NB4 (cell line): Measurements from ENCODE around the gene ZNF598.

ENCODE experiments used
- MYC ChIP-seq: IDR thresholded peaks from 2 replicates; pipeline ENCODE4 v1.6.1; 2011; ENCODE audit warnings: low read depth, low read length
- POLR2A ChIP-seq: IDR thresholded peaks from 2 replicates; pipeline ENCODE4 v1.6.1; 2011; ENCODE audit warnings: mild to moderate bottlenecking; ENCODE audit not compliant: insufficient read length; ENCODE audit errors: extremely low read depth
- TF ChIP-seq, protein P1 (sequence below): IDR thresholded peaks from one replicate; pipeline ENCODE4 v1.5.1; 2012; ENCODE audit warnings: low read depth, low read length

DNA sequence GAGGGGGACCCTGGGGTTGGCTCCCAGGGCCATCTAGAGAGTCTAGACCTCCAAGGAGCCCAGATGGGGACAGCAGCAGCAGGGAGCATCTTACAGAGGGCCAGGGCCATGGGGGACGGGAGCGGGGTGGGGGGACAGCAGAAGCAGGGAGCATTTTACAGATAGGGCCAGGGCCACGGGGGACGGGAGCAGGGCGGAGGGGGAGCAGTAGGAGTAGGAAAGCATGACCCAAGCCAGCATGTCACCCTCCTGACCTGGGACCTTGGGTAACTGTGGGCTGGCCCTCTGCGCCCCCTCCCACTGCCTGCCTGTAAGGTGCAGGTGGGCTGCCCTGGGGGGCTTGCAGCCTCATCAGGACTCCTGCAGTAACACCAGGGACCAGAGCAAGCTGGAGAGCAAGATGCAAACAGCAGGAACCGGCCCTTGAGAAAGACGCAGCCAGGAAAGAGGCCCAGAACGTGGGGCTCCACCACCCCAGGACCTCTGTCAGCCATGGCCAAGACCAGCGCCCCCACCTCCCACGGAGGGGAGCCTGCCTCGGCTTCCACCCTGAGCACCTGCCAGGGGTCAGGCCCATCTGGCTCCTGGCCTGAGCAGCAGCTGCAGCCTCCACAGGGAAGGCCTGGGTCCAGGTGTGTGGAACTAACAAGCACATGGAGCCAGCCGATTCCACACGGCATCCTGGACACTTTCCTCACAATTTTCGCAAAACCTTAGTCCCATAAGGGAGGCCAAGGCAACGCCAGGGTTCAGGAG is 2.4 kb downstream of the ZNF598 start:
- TF ChIP-seq, protein P1, sequence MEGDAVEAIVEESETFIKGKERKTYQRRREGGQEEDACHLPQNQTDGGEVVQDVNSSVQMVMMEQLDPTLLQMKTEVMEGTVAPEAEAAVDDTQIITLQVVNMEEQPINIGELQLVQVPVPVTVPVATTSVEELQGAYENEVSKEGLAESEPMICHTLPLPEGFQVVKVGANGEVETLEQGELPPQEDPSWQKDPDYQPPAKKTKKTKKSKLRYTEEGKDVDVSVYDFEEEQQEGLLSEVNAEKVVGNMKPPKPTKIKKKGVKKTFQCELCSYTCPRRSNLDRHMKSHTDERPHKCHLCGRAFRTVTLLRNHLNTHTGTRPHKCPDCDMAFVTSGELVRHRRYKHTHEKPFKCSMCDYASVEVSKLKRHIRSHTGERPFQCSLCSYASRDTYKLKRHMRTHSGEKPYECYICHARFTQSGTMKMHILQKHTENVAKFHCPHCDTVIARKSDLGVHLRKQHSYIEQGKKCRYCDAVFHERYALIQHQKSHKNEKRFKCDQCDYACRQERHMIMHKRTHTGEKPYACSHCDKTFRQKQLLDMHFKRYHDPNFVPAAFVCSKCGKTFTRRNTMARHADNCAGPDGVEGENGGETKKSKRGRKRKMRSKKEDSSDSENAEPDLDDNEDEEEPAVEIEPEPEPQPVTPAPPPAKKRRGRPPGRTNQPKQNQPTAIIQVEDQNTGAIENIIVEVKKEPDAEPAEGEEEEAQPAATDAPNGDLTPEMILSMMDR, result no peak
- TF ChIP-seq MYC, result no peak
- no peak for TF ChIP-seq POLR2A
